ENCODE measurements around the gene PCDH18. TPM values are rescaled to one million over a fixed set of nuclear protein-coding genes. Genes with fewer than 3 reads are reported as not detected.
A peak's percentile ranks its signal among the peaks of the same experiment; 100 is the strongest.

The PCDH18 gene
- total and polyA plus RNA-seq, 10 of the 15 experiments (the other 5 are each of a cell fraction or from before 2014, with no cell fraction given), result 0.46 to 1.4 (median 0.96) TPM

- ChIA-PET RAD21 (ENCODE audit: unreplicated experiment) (interaction anchor here (0.5 to 1.8 kb wide), 9 partner anchors 7 to 711 kb away, joined by 3 to 7 read pairs (median 4); partner anchors contain the start of gene SLC7A11), CTCF (interaction anchor here (0.6 to 2.7 kb wide), 9 partner anchors 9 to 1122 kb away, joined by 3 to 8 read pairs (median 4); no protein-coding TSS in a partner anchor), SMC1A (ENCODE audit: uncharacterized antibody, unreplicated experiment) (interaction anchor here (0.6 to 2.3 kb wide), 9 partner anchors 9 to 1337 kb away, joined by 3 to 8 read pairs (median 3); no protein-coding TSS in a partner anchor), POLR2A (interaction anchor here (1.0 to 1.3 kb wide), 3 partner anchors 8 to 12 kb away, joined by 3 to 4 read pairs (median 3); no protein-coding TSS in a partner anchor)
- H3K9me3 ChIP-seq (replicated peaks; ENCODE audit: control insufficient read depth, insufficient read depth, low read length), result no peaks in the 10 kb centered on the region
- no peaks in the 10 kb centered on the region for H4K20me1 ChIP-seq (ENCODE audit: control insufficient read depth, insufficient read depth)
- no peaks in the 10 kb centered on the region for H3K4me1 ChIP-seq (ENCODE audit: control insufficient read depth, insufficient read depth, low read length)
- in situ Hi-C loops (cut with MboI) (no loop called here), intact Hi-C loops (cut with micrococcal nuclease; ENCODE audit: unreplicated experiment) (no loop called here)
- TF ChIP-seq ZBTB33 (IDR thresholded peaks at IDR 0.05), result no peak
- H2AFZ ChIP-seq (ENCODE audit: control insufficient read depth, low read depth, low read length), result peak overlapping the region; percentile 86
- H3K4me3 ChIP-seq, result peak overlapping the region; percentile 73; the same call in 1 of the 2 replicates
- H3K79me2 ChIP-seq (ENCODE audit: control insufficient read depth, insufficient read depth, low read length), result no peaks in the 10 kb centered on the region
- DNase-seq (ENCODE audit: low read depth, low spot score), result no peak
- no peak overlapping the region for H3K27ac ChIP-seq (ENCODE audit: control insufficient read depth, insufficient read depth)
- peak overlapping the region; percentile 87 for H3K4me2 ChIP-seq (ENCODE audit: control insufficient read depth, insufficient read depth)
- BruUV-seq (replicated peaks), result no TSS peak
- 25% methylated on average over 13 of the region's 13 CpGs for WGBS (ENCODE audit: insufficient coverage, insufficient replicate concordance, low lambda C conversion rate, missing lambda C conversion rate)
- H3K27me3 ChIP-seq (replicated peaks in 1 of 2; ENCODE audit: control insufficient read depth in 2 of 2, insufficient read depth in 2 of 2, low read length in 1 of 2), result no peaks in the 10 kb centered on the region
- H3K36me3 ChIP-seq (ENCODE audit: control insufficient read depth in 2 of 2, insufficient read depth in 2 of 2, low read length in 1 of 2), result no peaks in the 10 kb centered on the region
- no peak overlapping the region for H3K9ac ChIP-seq (ENCODE audit: control insufficient read depth, insufficient read depth, low read length)
- peak; percentile 3 for ATAC-seq
- FAIRE-seq, result no peak
These were observed 917 bp downstream of the PCDH18 start for GRCh38 chr4:137531168-137531985.

- CTCF ChIA-PET, result interaction anchor here (1.1 to 2.7 kb wide), 2 partner anchors 10 to 12 kb away, joined by 4 to 8 read pairs; no protein-coding TSS in a partner anchor
- no peak for FAIRE-seq
- no peak overlapping the region for H3K9ac ChIP-seq (ENCODE audit: control insufficient read depth, insufficient read depth, low read length)
- H2AFZ ChIP-seq (ENCODE audit: control insufficient read depth, low read depth, low read length), result no peak overlapping the region
- no peak overlapping the region for H3K4me2 ChIP-seq (ENCODE audit: control insufficient read depth, insufficient read depth)
- H3K79me2 ChIP-seq (ENCODE audit: control insufficient read depth, insufficient read depth, low read length), result no peaks in the 10 kb centered on the region
- H3K9me3 ChIP-seq (replicated peaks; ENCODE audit: control insufficient read depth, insufficient read depth, low read length), result no peaks in the 10 kb centered on the region
- intact Hi-C loops (cut with micrococcal nuclease; ENCODE audit: unreplicated experiment), result no loop called here
- no peaks in the 10 kb centered on the region for H3K36me3 ChIP-seq (ENCODE audit: control insufficient read depth in 2 of 2, insufficient read depth in 2 of 2, low read length in 1 of 2)
- no peak overlapping the region for H3K4me3 ChIP-seq
- RAD21 ChIA-PET (ENCODE audit: unreplicated experiment), result no interaction called here
- TF ChIP-seq CHD4 (IDR thresholded peaks at IDR 0.05) (no peak), RAD21 (IDR thresholded peaks at IDR 0.05; ENCODE audit: insufficient read depth, low read depth, low read length) (no peak), LARP7 (IDR thresholded peaks at IDR 0.05) (no peak), NFYA (IDR thresholded peaks at IDR 0.05; ENCODE audit: borderline replicate concordance, low read depth, low read length) (no peak), ZNF274 (IDR thresholded peaks at IDR 0.05; ENCODE audit: insufficient read depth, insufficient read length) (no peak), HDAC6 (IDR thresholded peaks at IDR 0.05; ENCODE audit: unreplicated experiment) (no peak), SUZ12 (IDR thresholded peaks at IDR 0.05; ENCODE audit: unreplicated experiment) (no peak), BCLAF1 (IDR thresholded peaks at IDR 0.05) (no peak)
- no peak for DNase-seq (ENCODE audit: low read depth, low spot score)
- SMC1A ChIA-PET (ENCODE audit: uncharacterized antibody, unreplicated experiment), result no interaction called here
- H3K27me3 ChIP-seq (replicated peaks in 1 of 2; ENCODE audit: control insufficient read depth in 2 of 2, insufficient read depth in 2 of 2, low read length in 1 of 2), result no peaks in the 10 kb centered on the region
- 53% methylated on average over 7 of the region's 7 CpGs for WGBS (ENCODE audit: insufficient coverage, insufficient replicate concordance, low lambda C conversion rate, missing lambda C conversion rate)
- H3K4me1 ChIP-seq (ENCODE audit: control insufficient read depth, insufficient read depth, low read length), result no peaks in the 10 kb centered on the region
- ATAC-seq, result peak; percentile 34
- no peak overlapping the region for H3K27ac ChIP-seq (ENCODE audit: control insufficient read depth, insufficient read depth)
- H4K20me1 ChIP-seq (ENCODE audit: control insufficient read depth, insufficient read depth), result no peaks in the 10 kb centered on the region
- in situ Hi-C loops (cut with MboI), result no loop called here
- POLR2A ChIA-PET, result no interaction called here
- BruUV-seq (replicated peaks), result no TSS peak
These were observed 2.1 kb downstream of the PCDH18 start for GRCh38 chr4:137530176-137530575.
